ENCODE measurements around the gene C9orf72. TPM values are rescaled to one million over a fixed set of nuclear protein-coding genes. Genes with fewer than 3 reads are reported as not detected.

C9orf72 gene
- total and polyA plus RNA-seq, 7 donors: 10.5 to 26.8 (median 19.4) TPM

GRCh38 chr9:27540502-27540901 lies 32.8 kb downstream of the C9orf72 start:
- no peak for ATAC-seq
- intact Hi-C loops (cut with DNase I): no loop called here
- H3K27me3 ChIP-seq (ENCODE audit: insufficient read depth in 3 of 3, low read length in 2 of 3): no peaks in the 10 kb centered on the region

GRCh38 chr9:27539479-27540441 lies 33.5 kb downstream of the C9orf72 start:
- intact Hi-C loops (cut with DNase I): no loop called here
- Histone ChIP-seq H3K27me3 (ENCODE audit: insufficient read depth in 3 of 3, low read length in 2 of 3) (no peaks in the 10 kb centered on the region), H3K27ac (peak overlapping the region; percentile 92), H3K36me3 (ENCODE audit: insufficient read depth in 1 of 2, low read depth in 1 of 2) (no peaks in the 10 kb centered on the region), H3K4me3 (no peak overlapping the region), H3K4me1 (peaks cover 59% of the 10 kb centered on the region), H3K9me3 (no peaks in the 10 kb centered on the region)
- DNase-seq (peak; percentile 32 to 71), ATAC-seq (peak; percentile 71 to 79 (median 75))
- no peak for TF ChIP-seq CTCF (IDR thresholded peaks at IDR 0.05)
- 17 to 35% (median 27%) methylated on average over 5 of the region's 5 CpGs for whole genome bisulfite sequencing, 3 donors

More at GRCh38 chr9:27540502-27540901, 32.8 kb downstream of the C9orf72 start:
- no peak for DNase-seq
- H3K4me3 ChIP-seq: no peak overlapping the region
- H3K4me1 ChIP-seq: peaks cover 66% of the 10 kb centered on the region
- H3K9me3 ChIP-seq: no peaks in the 10 kb centered on the region
- TF ChIP-seq CTCF (IDR thresholded peaks at IDR 0.05): no peak
- H3K36me3 ChIP-seq (ENCODE audit: insufficient read depth in 1 of 2, low read depth in 1 of 2): no peaks in the 10 kb centered on the region
- 18 to 51% (median 22%) methylated on average over 1 of the region's 1 CpG for WGBS, 3 donors
- peak overlapping the region; percentile 92 for H3K27ac ChIP-seq

GRCh38 chr9:27538647-27539046 lies 34.6 kb downstream of the C9orf72 start:
- no peak overlapping the region for H3K4me3 ChIP-seq
- H3K36me3 ChIP-seq (ENCODE audit: insufficient read depth in 1 of 2, low read depth in 1 of 2): no peaks in the 10 kb centered on the region
- whole genome bisulfite sequencing, 3 donors: 83 to 89% (median 87%) methylated on average over 3 of the region's 3 CpGs
- TF ChIP-seq CTCF (IDR thresholded peaks at IDR 0.05): no peak
- peak overlapping the region; percentile 92 for H3K27ac ChIP-seq
- DNase-seq (no peak), ATAC-seq (no peak)
- H3K27me3 ChIP-seq (ENCODE audit: insufficient read depth in 3 of 3, low read length in 2 of 3): no peaks in the 10 kb centered on the region
- H3K9me3 ChIP-seq: no peaks in the 10 kb centered on the region
- intact Hi-C loops (cut with DNase I): no loop called here
- peaks cover 59% of the 10 kb centered on the region for H3K4me1 ChIP-seq

- H3K27ac ChIP-seq: no peak overlapping the region
- no peak overlapping the region for H3K4me3 ChIP-seq
- H3K36me3 ChIP-seq (ENCODE audit: insufficient read depth in 1 of 2, low read depth in 1 of 2): no peaks in the 10 kb centered on the region
- peaks cover 51% of the 10 kb centered on the region for H3K4me1 ChIP-seq
- no peaks in the 10 kb centered on the region for H3K9me3 ChIP-seq
- TF ChIP-seq CTCF (IDR thresholded peaks at IDR 0.05): no peak
- no peaks in the 10 kb centered on the region for H3K27me3 ChIP-seq (ENCODE audit: insufficient read depth in 3 of 3, low read length in 2 of 3)
- 29 to 52% (median 42%) methylated on average over 1 of the region's 1 CpG for WGBS, 3 donors
- intact Hi-C loops (cut with DNase I): no loop called here
- DNase-seq (no peak), ATAC-seq (no peak)
Measured at GRCh38 chr9:27537756-27538155, 35.5 kb downstream of the C9orf72 start.

All from psoas muscle (tissue), 8 donors.